Vagina (tissue), 2 donors: ENCODE measurements around the gene OR2T12. TPM values are rescaled to one million over a fixed set of nuclear protein-coding genes. Genes with fewer than 3 reads are reported as not detected.

Experiments used
- DNase-seq, 2 donors: peaks; one replicate each; pipeline ENCODE4 v3.0.0-alpha.2; 2017; ENCODE audit errors: extremely low spot score in 2 of 2
- H3K27ac ChIP-seq: fragments of 200-600 bp; sonication (generic); one replicate; pipeline ENCODE4 v1.5.1; 2019
- H3K27me3 ChIP-seq: fragments of 200-600 bp; sonication (generic); one replicate; pipeline ENCODE4 v1.5.1; 2019
- H3K36me3 ChIP-seq, 2 donors: fragments of 200-600 bp; sonication (generic); one replicate each; pipeline ENCODE4 v1.5.1; 2017 to 2019
- H3K4me1 ChIP-seq: fragments of 200-600 bp; sonication (generic); one replicate; pipeline ENCODE4 v1.5.1; 2019
- H3K4me3 ChIP-seq, 2 donors: fragments of 200-600 bp; sonication (generic); 1 replicate in 1 of 2; 2 replicates in 1 of 2; pipeline ENCODE4 v1.5.1; 2016 to 2019
- H3K9me3 ChIP-seq: fragments of 200-600 bp; sonication (generic); one replicate; pipeline ENCODE4 v1.5.1; 2019
- CTCF ChIP-seq, 3 experiments: fragments of 450-650 bp in 2 of 3; fragments of 200-600 bp in 1 of 3; sonication (generic) in 1 of 3; IDR thresholded peaks; one replicate each; pipeline ENCODE4 v1.5.1; 2017 to 2019; ENCODE audit warnings: antibody characterized with exemption in 3 of 3, mild to moderate bottlenecking in 2 of 3, moderate library complexity in 2 of 3
- POLR2A ChIP-seq, 2 donors: fragments of 450-650 bp; IDR thresholded peaks; one replicate each; pipeline ENCODE4 v1.6.1; 2017; ENCODE audit warnings: antibody characterized with exemption in 2 of 2, mild to moderate bottlenecking in 2 of 2, moderate library complexity in 2 of 2
- POLR2AphosphoS5 ChIP-seq, 2 donors: sonication (generic); formaldehyde crosslinking; IDR thresholded peaks; one replicate each; pipeline ENCODE4 v1.9.0; 2017; ENCODE audit warnings: antibody characterized with exemption in 2 of 2, mild to moderate bottlenecking in 2 of 2, low read depth in 1 of 2; ENCODE audit not compliant: insufficient read depth in 1 of 2
- intact Hi-C: fragments of 100-400 bp; cut with DNase I; formaldehyde crosslinking; loops from one replicate; pipeline ENCODE4 v1.15.1; 2023
- total RNA-seq: library from RNA; depleted of rRNA; stranded (reverse); fragments of >200 nt; gene quantifications from one replicate; pipeline ENCODE4 v1.2.3, GENCODE V29; 2016

Gene OR2T12
- total RNA-seq, 1 donor from 2014 or later, result not detected

- intact Hi-C loops, result no loop called here
- no peaks in the 10 kb centered on the region for H3K9me3 ChIP-seq
These were observed 60.0 kb downstream of the OR2T12 start for GRCh38 chr1:248243204-248243603.

More at GRCh38 chr1:248243204-248243603, 60.0 kb downstream of the OR2T12 start:
- H3K36me3 ChIP-seq, result no peaks in the 10 kb centered on the region
- no peak overlapping the region for H3K27ac ChIP-seq
- H3K4me1 ChIP-seq, result no peaks in the 10 kb centered on the region
- no peak overlapping the region for H3K4me3 ChIP-seq
- TF ChIP-seq POLR2AphosphoS5 (IDR thresholded peaks at IDR 0.05; ENCODE audit: insufficient read depth in 1 of 2, low read depth in 1 of 2) (no peak), CTCF (IDR thresholded peaks at IDR 0.05) (no peak), POLR2A (IDR thresholded peaks at IDR 0.05) (no peak)
- H3K27me3 ChIP-seq, result no peaks in the 10 kb centered on the region
- DNase-seq, result no peak

Other genes starting within 250 kb of the OR2T12 start
- not detected for gene OR2L13, start 208.2 kb downstream of the OR2T12 start, total RNA-seq
- not detected for gene OR2M5, start 158.3 kb downstream of the OR2T12 start, total RNA-seq
- not detected for gene OR2M2, start 128.6 kb downstream of the OR2T12 start, total RNA-seq
- not detected for gene OR2M3, start 106.2 kb downstream of the OR2T12 start, total RNA-seq
- not detected for gene OR2M4, start 72.0 kb downstream of the OR2T12 start, total RNA-seq
- gene OR2T33, start 25.4 kb downstream of the OR2T12 start, total RNA-seq, result not detected
- gene OR2M7, start 21.1 kb upstream of the OR2T12 start, total RNA-seq, result not detected
- gene OR14C36, start 45.4 kb upstream of the OR2T12 start, total RNA-seq, result not detected
- gene OR2T4, start 58.2 kb upstream of the OR2T12 start, total RNA-seq, result not detected
- not detected for gene OR2T6, start 72.3 kb upstream of the OR2T12 start, total RNA-seq
- gene OR2T1, start 99.6 kb upstream of the OR2T12 start, total RNA-seq, result not detected
- not detected for gene OR2T2, start 142.2 kb upstream of the OR2T12 start, total RNA-seq
- gene OR2T3, start 169.9 kb upstream of the OR2T12 start, total RNA-seq, result not detected
- not detected for gene OR2T5, start 185.2 kb upstream of the OR2T12 start, total RNA-seq
- not detected for gene OR2G6, start 204.6 kb upstream of the OR2T12 start, total RNA-seq